ENCODE results near the gene KCTD3.

Gene KCTD3

GRCh38 chr1:215555531-215555930, 11.6 kb upstream of the KCTD3 start:
- H3K9ac ChIP-seq (ENCODE audit: low read depth in 1 of 2, low read length in 2 of 2): no peak overlapping the region
- no peaks in the 10 kb centered on the region for H3K9me3 ChIP-seq (ENCODE audit: control insufficient read depth in 2 of 2, low read length in 2 of 2)
- no peaks in the 10 kb centered on the region for H3K36me3 ChIP-seq (ENCODE audit: control insufficient read depth in 2 of 2, insufficient read depth in 2 of 2, low read length in 2 of 2)
- no peak overlapping the region for H3K27ac ChIP-seq (ENCODE audit: low read depth in 2 of 2, low read length in 2 of 2)
- no peak overlapping the region for H3K4me3 ChIP-seq (ENCODE audit: low read length in 2 of 2)
- H3K27me3 ChIP-seq (ENCODE audit: control insufficient read depth in 2 of 2, insufficient read depth in 2 of 2, low read length in 2 of 2): no peaks in the 10 kb centered on the region
- H3K4me1 ChIP-seq (ENCODE audit: control insufficient read depth in 2 of 2, insufficient read depth in 2 of 2, low read length in 2 of 2): no peaks in the 10 kb centered on the region

GRCh38 chr1:215556996-215557395, 10.1 kb upstream of the KCTD3 start:
- Histone ChIP-seq H3K27me3 (ENCODE audit: control insufficient read depth in 2 of 2, insufficient read depth in 2 of 2, low read length in 2 of 2) (no peaks in the 10 kb centered on the region), H3K9ac (ENCODE audit: low read depth in 1 of 2, low read length in 2 of 2) (no peak overlapping the region), H3K36me3 (ENCODE audit: control insufficient read depth in 2 of 2, insufficient read depth in 2 of 2, low read length in 2 of 2) (no peaks in the 10 kb centered on the region), H3K4me3 (ENCODE audit: low read length in 2 of 2) (no peak overlapping the region), H3K27ac (ENCODE audit: low read depth in 2 of 2, low read length in 2 of 2) (no peak overlapping the region), H3K4me1 (ENCODE audit: control insufficient read depth in 2 of 2, insufficient read depth in 2 of 2, low read length in 2 of 2) (no peaks in the 10 kb centered on the region), H3K9me3 (ENCODE audit: control insufficient read depth in 2 of 2, low read length in 2 of 2) (no peaks in the 10 kb centered on the region)

- no peak overlapping the region for H3K9ac ChIP-seq (ENCODE audit: low read depth in 1 of 2, low read length in 2 of 2)
- no peaks in the 10 kb centered on the region for H3K36me3 ChIP-seq (ENCODE audit: control insufficient read depth in 2 of 2, insufficient read depth in 2 of 2, low read length in 2 of 2)
- no peaks in the 10 kb centered on the region for H3K4me1 ChIP-seq (ENCODE audit: control insufficient read depth in 2 of 2, insufficient read depth in 2 of 2, low read length in 2 of 2)
- no peak overlapping the region for H3K4me3 ChIP-seq (ENCODE audit: low read length in 2 of 2)
- H3K27ac ChIP-seq (ENCODE audit: low read depth in 2 of 2, low read length in 2 of 2): no peak overlapping the region
- no peaks in the 10 kb centered on the region for H3K27me3 ChIP-seq (ENCODE audit: control insufficient read depth in 2 of 2, insufficient read depth in 2 of 2, low read length in 2 of 2)
- no peaks in the 10 kb centered on the region for H3K9me3 ChIP-seq (ENCODE audit: control insufficient read depth in 2 of 2, low read length in 2 of 2)
Measured at GRCh38 chr1:215557504-215557903, 9.6 kb upstream of the KCTD3 start.

DNA sequence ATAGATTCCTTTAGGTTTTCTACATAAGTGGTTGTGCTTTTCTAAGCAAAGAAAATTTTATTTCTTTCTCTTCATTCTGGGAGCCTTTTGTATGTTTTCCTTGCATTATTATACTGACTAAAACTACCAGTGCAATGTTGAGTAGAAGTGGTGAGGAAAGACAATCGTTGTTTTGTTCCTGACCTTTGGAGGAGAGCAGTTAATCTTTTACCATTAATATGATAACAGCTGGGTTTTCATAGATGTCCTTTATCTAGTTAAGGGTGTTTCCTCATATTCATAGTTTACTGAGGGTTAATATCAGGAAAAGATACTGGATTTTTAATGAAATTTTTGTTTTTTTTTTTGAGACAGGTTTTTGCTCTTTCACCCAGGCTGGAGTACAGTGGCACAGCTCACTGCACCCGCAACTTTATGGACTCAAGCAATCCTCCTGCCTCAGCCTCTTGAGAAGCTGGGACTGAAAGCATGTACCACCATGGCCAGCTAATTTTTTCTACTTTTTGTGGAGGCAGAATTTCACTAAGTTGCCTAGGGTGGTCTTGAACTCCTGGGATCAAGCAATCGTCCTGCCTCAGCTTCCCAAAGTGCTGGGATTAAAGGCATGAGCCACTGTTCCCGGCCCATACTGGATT, 9.0 kb upstream of the KCTD3 start:
- no peaks in the 10 kb centered on the region for H3K36me3 ChIP-seq (ENCODE audit: control insufficient read depth in 2 of 2, insufficient read depth in 2 of 2, low read length in 2 of 2)
- H3K27ac ChIP-seq (ENCODE audit: low read depth in 2 of 2, low read length in 2 of 2): no peak overlapping the region
- no peak overlapping the region for H3K4me3 ChIP-seq (ENCODE audit: low read length in 2 of 2)
- H3K9me3 ChIP-seq (ENCODE audit: control insufficient read depth in 2 of 2, low read length in 2 of 2): no peaks in the 10 kb centered on the region
- no peak overlapping the region for H3K9ac ChIP-seq (ENCODE audit: low read depth in 1 of 2, low read length in 2 of 2)
- H3K27me3 ChIP-seq (ENCODE audit: control insufficient read depth in 2 of 2, insufficient read depth in 2 of 2, low read length in 2 of 2): no peaks in the 10 kb centered on the region
- no peaks in the 10 kb centered on the region for H3K4me1 ChIP-seq (ENCODE audit: control insufficient read depth in 2 of 2, insufficient read depth in 2 of 2, low read length in 2 of 2)

DNA sequence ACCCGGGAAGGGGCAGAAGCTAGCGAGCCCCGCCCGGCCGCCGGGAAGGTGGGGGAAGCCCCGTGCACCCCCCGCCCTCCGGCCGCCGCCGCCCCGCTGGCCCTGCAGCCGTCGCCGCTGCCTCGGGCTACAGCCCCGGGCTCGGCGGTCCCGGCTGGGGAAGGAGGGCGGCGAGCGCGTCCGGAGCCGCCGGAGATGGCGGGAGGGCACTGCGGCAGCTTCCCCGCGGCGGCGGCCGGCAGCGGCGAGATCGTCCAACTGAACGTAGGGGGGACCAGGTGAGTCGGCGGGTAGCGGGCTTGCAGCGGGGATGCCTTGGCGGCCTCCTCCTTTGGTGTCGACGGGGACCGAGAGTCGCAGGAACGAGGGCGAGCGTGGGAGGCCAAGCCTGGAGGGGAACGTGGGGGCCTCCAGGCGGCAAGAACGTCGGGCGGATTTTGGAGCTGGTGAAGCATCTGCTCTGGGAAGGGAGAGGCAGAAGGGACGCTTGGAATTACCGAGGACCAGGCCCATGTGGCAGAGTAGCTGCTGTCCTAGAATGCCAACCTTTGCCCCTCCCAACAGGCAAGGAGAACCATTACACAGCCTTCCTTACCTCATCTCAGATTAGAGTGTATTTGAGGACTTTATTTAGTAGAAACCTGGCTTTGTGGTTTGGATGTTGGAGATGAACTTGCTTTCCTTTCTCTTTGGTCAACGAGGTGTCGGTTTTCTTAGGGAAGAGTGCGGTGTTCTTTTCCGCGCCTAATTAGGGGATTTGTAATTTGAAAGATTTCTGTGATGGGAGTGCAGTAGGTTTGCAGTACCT, 591 bp downstream of the KCTD3 start:
- H3K4me3 ChIP-seq (ENCODE audit: low read length in 2 of 2): peak overlapping the region; percentile 83 to 94
- no peaks in the 10 kb centered on the region for H3K27me3 ChIP-seq (ENCODE audit: control insufficient read depth in 2 of 2, insufficient read depth in 2 of 2, low read length in 2 of 2)
- H3K9ac ChIP-seq (ENCODE audit: low read depth in 1 of 2, low read length in 2 of 2): peak overlapping the region; percentile 78 to 79
- H3K36me3 ChIP-seq (ENCODE audit: control insufficient read depth in 2 of 2, insufficient read depth in 2 of 2, low read length in 2 of 2): no peaks in the 10 kb centered on the region
- H3K27ac ChIP-seq (ENCODE audit: low read depth in 2 of 2, low read length in 2 of 2): peak overlapping the region; percentile 91 to 93
- no peaks in the 10 kb centered on the region for H3K9me3 ChIP-seq (ENCODE audit: control insufficient read depth in 2 of 2, low read length in 2 of 2)
- peaks cover 10 to 11% of the 10 kb centered on the region in 2 donors for H3K4me1 ChIP-seq (ENCODE audit: control insufficient read depth in 2 of 2, insufficient read depth in 2 of 2, low read length in 2 of 2)

GRCh38 chr1:215568299-215568692, 1.2 kb downstream of the KCTD3 start:
- Histone ChIP-seq H3K4me3 (ENCODE audit: low read length in 2 of 2) (peak overlapping the region; percentile 83 to 94), H3K4me1 (ENCODE audit: control insufficient read depth in 2 of 2, insufficient read depth in 2 of 2, low read length in 2 of 2) (peaks cover 10 to 14% of the 10 kb centered on the region in 2 donors), H3K9me3 (ENCODE audit: control insufficient read depth in 2 of 2, low read length in 2 of 2) (no peaks in the 10 kb centered on the region)

DNA sequence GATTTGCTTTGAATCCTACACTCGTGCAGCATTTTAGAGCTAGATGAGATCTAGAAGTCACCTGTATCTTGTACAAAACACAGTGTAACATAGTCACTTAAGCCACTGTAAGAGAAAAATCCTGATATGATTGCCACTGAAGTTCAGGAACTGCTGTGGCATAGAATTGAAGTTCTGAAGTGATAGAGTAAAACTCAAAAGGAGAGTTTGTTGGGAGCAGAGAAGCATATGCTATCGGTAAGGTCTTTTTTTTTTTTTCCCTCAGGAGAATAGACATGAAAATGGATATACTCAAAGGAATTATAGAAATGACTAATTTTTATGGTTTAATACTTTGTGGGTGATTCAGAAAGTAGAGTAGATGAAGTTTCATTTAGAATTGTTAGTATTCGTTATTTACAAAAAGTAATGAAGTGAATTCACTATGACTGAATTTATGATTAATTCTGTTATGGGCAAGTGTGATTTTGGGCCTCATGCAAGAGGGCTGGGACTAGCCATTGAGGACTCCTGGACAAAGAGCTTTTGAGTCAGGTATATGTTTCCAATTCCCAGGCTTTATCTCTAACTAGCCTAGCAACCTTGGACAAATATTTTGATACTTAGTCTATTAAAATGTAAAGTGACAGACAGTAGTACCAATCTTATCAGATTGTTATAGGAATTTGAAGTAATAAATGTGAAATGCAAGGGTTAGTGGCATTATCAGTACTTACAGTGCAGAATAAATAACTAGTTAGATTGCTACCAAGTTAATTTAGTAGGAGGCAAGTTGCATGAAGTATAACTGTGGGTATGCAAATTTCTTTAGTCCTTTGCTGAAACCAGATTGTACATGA, 3.1 kb downstream of the KCTD3 start:
- Histone ChIP-seq H3K9ac (ENCODE audit: low read depth in 1 of 2, low read length in 2 of 2) (no peak overlapping the region), H3K36me3 (ENCODE audit: control insufficient read depth in 2 of 2, insufficient read depth in 2 of 2, low read length in 2 of 2) (no peaks in the 10 kb centered on the region), H3K4me3 (ENCODE audit: low read length in 2 of 2) (peak overlapping the region in 1 of 2 donors; percentile 16), H3K9me3 (ENCODE audit: control insufficient read depth in 2 of 2, low read length in 2 of 2) (no peaks in the 10 kb centered on the region), H3K27ac (ENCODE audit: low read depth in 2 of 2, low read length in 2 of 2) (no peak overlapping the region), H3K4me1 (ENCODE audit: control insufficient read depth in 2 of 2, insufficient read depth in 2 of 2, low read length in 2 of 2) (peaks cover 10 to 15% of the 10 kb centered on the region in 2 donors), H3K27me3 (ENCODE audit: control insufficient read depth in 2 of 2, insufficient read depth in 2 of 2, low read length in 2 of 2) (no peaks in the 10 kb centered on the region)

More at GRCh38 chr1:215568299-215568692, 1.2 kb downstream of the KCTD3 start:
- Histone ChIP-seq H3K27me3 (ENCODE audit: control insufficient read depth in 2 of 2, insufficient read depth in 2 of 2, low read length in 2 of 2) (no peaks in the 10 kb centered on the region), H3K27ac (ENCODE audit: low read depth in 2 of 2, low read length in 2 of 2) (peak overlapping the region; percentile 91 to 93), H3K36me3 (ENCODE audit: control insufficient read depth in 2 of 2, insufficient read depth in 2 of 2, low read length in 2 of 2) (no peaks in the 10 kb centered on the region), H3K9ac (ENCODE audit: low read depth in 1 of 2, low read length in 2 of 2) (peak overlapping the region; percentile 78 to 79)

GRCh38 chr1:215581896-215582295, 14.8 kb downstream of the KCTD3 start:
- no peak overlapping the region for H3K4me3 ChIP-seq (ENCODE audit: low read length in 2 of 2)
- H3K4me1 ChIP-seq (ENCODE audit: control insufficient read depth in 2 of 2, insufficient read depth in 2 of 2, low read length in 2 of 2): no peaks in the 10 kb centered on the region
- no peak overlapping the region for H3K9ac ChIP-seq (ENCODE audit: low read depth in 1 of 2, low read length in 2 of 2)
- no peaks in the 10 kb centered on the region for H3K27me3 ChIP-seq (ENCODE audit: control insufficient read depth in 2 of 2, insufficient read depth in 2 of 2, low read length in 2 of 2)
- H3K36me3 ChIP-seq (ENCODE audit: control insufficient read depth in 2 of 2, insufficient read depth in 2 of 2, low read length in 2 of 2): peaks cover 18 to 22% of the 10 kb centered on the region in 2 donors
- no peaks in the 10 kb centered on the region for H3K9me3 ChIP-seq (ENCODE audit: control insufficient read depth in 2 of 2, low read length in 2 of 2)
- no peak overlapping the region for H3K27ac ChIP-seq (ENCODE audit: low read depth in 2 of 2, low read length in 2 of 2)

GRCh38 chr1:215583185-215583749, 16.2 kb downstream of the KCTD3 start:
- Histone ChIP-seq H3K27ac (ENCODE audit: low read depth in 2 of 2, low read length in 2 of 2) (no peak overlapping the region), H3K36me3 (ENCODE audit: control insufficient read depth in 2 of 2, insufficient read depth in 2 of 2, low read length in 2 of 2) (peaks cover 16 to 17% of the 10 kb centered on the region in 2 donors), H3K4me1 (ENCODE audit: control insufficient read depth in 2 of 2, insufficient read depth in 2 of 2, low read length in 2 of 2) (no peaks in the 10 kb centered on the region), H3K9me3 (ENCODE audit: control insufficient read depth in 2 of 2, low read length in 2 of 2) (no peaks in the 10 kb centered on the region), H3K9ac (ENCODE audit: low read depth in 1 of 2, low read length in 2 of 2) (no peak overlapping the region), H3K4me3 (ENCODE audit: low read length in 2 of 2) (no peak overlapping the region), H3K27me3 (ENCODE audit: control insufficient read depth in 2 of 2, insufficient read depth in 2 of 2, low read length in 2 of 2) (no peaks in the 10 kb centered on the region)
